SU-DHL-6 (cell line): ENCODE data around the gene EDA.

Source experiments
- CTCF ChIP-seq: fragments of 200-600 bp; sonication (generic); IDR thresholded peaks from one replicate; pipeline ENCODE4 v1.5.1; 2017; ENCODE audit warnings: antibody characterized with exemption, mild to moderate bottlenecking, low read length, moderate library complexity; ENCODE audit not compliant: insufficient read depth, poor library complexity, severe bottlenecking
- EZH2phosphoT487 ChIP-seq: fragments of 200-600 bp; sonication (generic), shearing (Covaris generic); conservative IDR thresholded peaks from 2 replicates; pipeline ENCODE4 v1.6.1; 2018; ENCODE audit warnings: mild to moderate bottlenecking, antibody characterized with exemption, low read length, moderate library complexity, mixed read lengths

GRCh38 chrX:70046978-70047377 is 431.1 kb downstream of the EDA start:
- TF ChIP-seq CTCF, result no peak
- no peak for TF ChIP-seq EZH2phosphoT487
